ENCODE data around the gene APOB.

APOB gene

DNA sequence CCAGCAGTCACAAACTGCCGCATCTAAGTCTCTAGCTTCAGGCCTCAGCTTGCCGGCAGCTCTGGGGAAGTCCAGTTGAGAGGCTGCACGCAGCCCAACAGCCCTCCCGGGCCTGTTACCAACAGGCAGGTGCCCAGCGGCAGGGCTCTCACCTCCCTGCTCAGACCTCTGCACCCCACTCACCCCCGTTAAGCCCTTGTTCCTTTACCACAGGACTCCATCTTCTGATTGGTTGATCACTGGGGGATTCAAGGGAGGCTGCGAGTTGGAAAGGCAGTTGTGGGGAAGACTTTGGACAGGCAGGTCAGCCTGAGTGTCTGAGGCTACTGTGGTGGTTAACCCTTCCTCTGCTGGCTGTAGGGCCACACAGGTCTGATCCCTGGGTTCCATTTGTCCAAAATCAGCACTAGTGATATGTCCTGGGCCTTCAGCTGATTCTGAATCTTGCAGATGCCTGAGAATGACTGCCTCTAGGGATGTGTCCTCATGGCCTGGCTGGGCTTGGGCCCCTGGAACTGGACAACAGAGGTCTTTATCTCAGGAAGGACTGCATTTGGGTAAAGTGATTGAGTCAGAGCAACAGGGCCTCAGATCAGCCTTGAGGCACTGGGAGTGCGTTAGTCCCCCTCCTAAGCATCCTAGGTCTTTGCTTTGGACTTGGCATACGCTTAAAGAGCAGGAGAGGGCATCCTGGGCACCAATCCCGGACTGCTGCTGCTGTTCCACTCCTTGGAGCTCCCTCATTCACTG is 88.4 kb downstream of the APOB start:
- intact Hi-C loops (cut with DNase I), result no loop called here
- DNase-seq, result peak in 1 of 10 donors; percentile 70

DNA sequence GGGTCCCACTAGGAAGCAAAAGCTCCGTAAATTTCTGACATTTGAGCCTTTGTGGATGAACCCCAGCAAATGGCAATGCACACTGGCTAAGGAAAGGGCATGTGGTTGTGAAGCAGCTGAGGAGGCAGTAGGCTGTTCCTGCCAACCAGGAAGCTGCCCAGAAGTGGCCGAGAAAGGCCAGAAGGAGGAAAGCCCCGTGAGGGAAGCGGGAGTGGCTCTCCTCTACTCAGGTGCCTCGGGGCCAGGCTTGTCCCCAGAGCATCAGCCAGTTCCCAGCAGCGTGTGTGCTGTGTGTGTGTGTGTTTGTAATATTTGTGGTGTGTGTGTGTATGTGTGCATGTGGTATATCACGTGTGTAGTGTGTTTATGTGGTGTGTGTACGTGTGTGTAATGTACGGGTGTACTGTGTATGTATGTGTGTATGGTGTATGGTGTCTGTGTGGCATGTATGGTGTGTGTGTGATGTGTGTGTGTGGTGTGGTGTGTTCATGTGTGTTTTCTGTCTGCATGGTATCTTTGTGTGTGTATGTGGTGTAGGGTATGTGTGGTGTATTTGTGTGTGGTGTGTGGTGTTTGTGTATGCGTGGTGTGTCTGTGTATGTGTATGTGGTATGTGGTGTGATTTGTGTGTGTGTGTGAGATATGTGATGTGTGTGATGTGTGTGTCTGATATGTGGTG is 90.6 kb downstream of the APOB start:
- DNase-seq, result peak in 1 of 10 donors; percentile 26
- intact Hi-C loops (cut with DNase I), result no loop called here

All from posterior cingulate gyrus (tissue), 11 donors.